ENCODE measurements around the gene HEBP2.

The HEBP2 gene

GRCh38 chr6:138371452-138371711 lies 32.6 kb upstream of the HEBP2 start:
- no peak overlapping the region for H2AFZ ChIP-seq (ENCODE audit: low read depth)
- no peaks in the 10 kb centered on the region for H3K4me1 ChIP-seq (ENCODE audit: low read depth, poor library complexity, severe bottlenecking)
- no peak overlapping the region for H3K27ac ChIP-seq

GRCh38 chr6:138371720-138372119 lies 32.3 kb upstream of the HEBP2 start:
- Histone ChIP-seq H3K4me3 (IDR thresholded peaks at IDR 0.05; ENCODE audit: insufficient read depth, low read depth, low read length) (no peak overlapping the region), H3K4me2 (no peak overlapping the region), H3K4me1 (ENCODE audit: low read depth, poor library complexity, severe bottlenecking) (no peaks in the 10 kb centered on the region), H3K36me3 (ENCODE audit: insufficient read depth) (no peaks in the 10 kb centered on the region), H3K27ac (no peak overlapping the region), H4K20me1 (ENCODE audit: insufficient read depth) (no peaks in the 10 kb centered on the region), H3K27me3 (ENCODE audit: insufficient read depth, low read depth) (no peaks in the 10 kb centered on the region), H3K79me2 (ENCODE audit: insufficient read depth, low read depth) (no peaks in the 10 kb centered on the region), H3K9ac (no peak overlapping the region), H2AFZ (ENCODE audit: low read depth) (no peak overlapping the region)
- TF ChIP-seq CTCF (conservative IDR thresholded peaks at IDR 0.05; ENCODE audit: low read depth, low read length), result no peak

More at GRCh38 chr6:138371452-138371711, 32.6 kb upstream of the HEBP2 start:
- Histone ChIP-seq H4K20me1 (ENCODE audit: insufficient read depth) (no peaks in the 10 kb centered on the region), H3K27me3 (ENCODE audit: insufficient read depth, low read depth) (no peaks in the 10 kb centered on the region), H3K9ac (no peak overlapping the region), H3K4me3 (IDR thresholded peaks at IDR 0.05; ENCODE audit: insufficient read depth, low read depth, low read length) (no peak overlapping the region), H3K36me3 (ENCODE audit: insufficient read depth) (no peaks in the 10 kb centered on the region), H3K79me2 (ENCODE audit: insufficient read depth, low read depth) (no peaks in the 10 kb centered on the region), H3K4me2 (no peak overlapping the region)
- no peak for TF ChIP-seq CTCF (conservative IDR thresholded peaks at IDR 0.05; ENCODE audit: low read depth, low read length)

- Histone ChIP-seq H3K27ac (no peak overlapping the region), H3K9ac (no peak overlapping the region), H3K4me2 (no peak overlapping the region), H4K20me1 (ENCODE audit: insufficient read depth) (no peaks in the 10 kb centered on the region), H2AFZ (ENCODE audit: low read depth) (no peak overlapping the region), H3K36me3 (ENCODE audit: insufficient read depth) (no peaks in the 10 kb centered on the region), H3K79me2 (ENCODE audit: insufficient read depth, low read depth) (no peaks in the 10 kb centered on the region), H3K4me1 (ENCODE audit: low read depth, poor library complexity, severe bottlenecking) (no peaks in the 10 kb centered on the region), H3K27me3 (ENCODE audit: insufficient read depth, low read depth) (no peaks in the 10 kb centered on the region), H3K4me3 (IDR thresholded peaks at IDR 0.05; ENCODE audit: insufficient read depth, low read depth, low read length) (no peak overlapping the region)
- no peak for TF ChIP-seq CTCF (conservative IDR thresholded peaks at IDR 0.05; ENCODE audit: low read depth, low read length)
These were observed 31.1 kb upstream of the HEBP2 start for GRCh38 chr6:138372711-138373463.

DNA sequence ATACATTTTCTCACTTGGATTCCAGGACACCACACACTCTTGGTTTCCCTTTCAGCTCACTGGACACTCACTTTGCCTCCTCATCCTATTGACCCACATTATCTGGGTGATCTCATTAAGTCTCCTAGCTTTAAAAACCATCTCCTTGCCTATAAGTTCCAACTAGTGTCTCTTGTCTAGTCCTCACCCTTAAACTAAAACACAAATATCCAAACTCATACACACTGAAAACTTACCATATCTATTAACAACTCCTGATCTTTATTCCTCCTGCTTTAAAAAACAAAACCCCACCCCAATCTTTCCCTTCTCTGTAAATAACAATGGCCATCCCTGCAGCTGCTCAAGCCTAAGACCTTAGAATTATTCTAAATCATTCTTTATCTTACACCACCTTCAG lies 29.8 kb upstream of the HEBP2 start:
- H3K4me2 ChIP-seq, result no peak overlapping the region
- no peaks in the 10 kb centered on the region for H3K4me1 ChIP-seq (ENCODE audit: low read depth, poor library complexity, severe bottlenecking)
- no peaks in the 10 kb centered on the region for H3K36me3 ChIP-seq (ENCODE audit: insufficient read depth)
- TF ChIP-seq CTCF (conservative IDR thresholded peaks at IDR 0.05; ENCODE audit: low read depth, low read length), result no peak
- no peak overlapping the region for H2AFZ ChIP-seq (ENCODE audit: low read depth)
- no peak overlapping the region for H3K4me3 ChIP-seq (IDR thresholded peaks at IDR 0.05; ENCODE audit: insufficient read depth, low read depth, low read length)
- no peak overlapping the region for H3K9ac ChIP-seq
- no peak overlapping the region for H3K27ac ChIP-seq
- H3K79me2 ChIP-seq (ENCODE audit: insufficient read depth, low read depth), result no peaks in the 10 kb centered on the region
- no peaks in the 10 kb centered on the region for H4K20me1 ChIP-seq (ENCODE audit: insufficient read depth)
- H3K27me3 ChIP-seq (ENCODE audit: insufficient read depth, low read depth), result no peaks in the 10 kb centered on the region
